Measurements from ENCODE around the gene MAN1C1.
"Not testable (repeated sequence)": the region's sequence is repeated elsewhere in the genome, so short reads cannot be mapped to it uniquely, and the experiment has no call there.

MAN1C1 gene

GRCh38 chr1:25623007-25623406 lies 6.4 kb downstream of the MAN1C1 start:
- no peak for DNase-seq

GRCh38 chr1:25623731-25624130 lies 7.1 kb downstream of the MAN1C1 start:
- no peak for DNase-seq
- in situ Hi-C loops (cut with HindIII; ENCODE audit: low pct_ligation_motif_present, low pct_unique_long_range_greater_than_20kb, low sequenced_read_pairs) = no loop called here

More at GRCh38 chr1:25623007-25623406, 6.4 kb downstream of the MAN1C1 start:
- in situ Hi-C loops (cut with HindIII; ENCODE audit: low pct_ligation_motif_present, low pct_unique_long_range_greater_than_20kb, low sequenced_read_pairs) = no loop called here

- DNase-seq = no peak
- in situ Hi-C loops (cut with HindIII; ENCODE audit: low pct_ligation_motif_present, low pct_unique_long_range_greater_than_20kb, low sequenced_read_pairs) = no loop called here
These were observed 7.6 kb downstream of the MAN1C1 start for GRCh38 chr1:25624156-25624555.

- in situ Hi-C loops (cut with HindIII; ENCODE audit: low pct_ligation_motif_present, low pct_unique_long_range_greater_than_20kb, low sequenced_read_pairs) = no loop called here
- DNase-seq = no peak
These were observed 8.0 kb downstream of the MAN1C1 start for GRCh38 chr1:25624604-25625003.

GRCh38 chr1:25626018-25626417 lies 9.4 kb downstream of the MAN1C1 start:
- no peak for DNase-seq

GRCh38 chr1:25628741-25629421 lies 12.3 kb downstream of the MAN1C1 start:
- in situ Hi-C loops (cut with HindIII; ENCODE audit: low pct_ligation_motif_present, low pct_unique_long_range_greater_than_20kb, low sequenced_read_pairs) = no loop called here
- DNase-seq = no peak

More at GRCh38 chr1:25626018-25626417, 9.4 kb downstream of the MAN1C1 start:
- in situ Hi-C loops (cut with HindIII; ENCODE audit: low pct_ligation_motif_present, low pct_unique_long_range_greater_than_20kb, low sequenced_read_pairs) = no loop called here

- in situ Hi-C loops (cut with HindIII; ENCODE audit: low pct_ligation_motif_present, low pct_unique_long_range_greater_than_20kb, low sequenced_read_pairs) = no loop called here
- DNase-seq = no peak
These were observed 13.2 kb downstream of the MAN1C1 start for GRCh38 chr1:25629836-25630235.

- in situ Hi-C loops (cut with HindIII; ENCODE audit: low pct_ligation_motif_present, low pct_unique_long_range_greater_than_20kb, low sequenced_read_pairs) = no loop called here
- DNase-seq = no peak
These were observed 15.3 kb downstream of the MAN1C1 start for GRCh38 chr1:25631750-25632485.

- in situ Hi-C loops (cut with HindIII; ENCODE audit: low pct_ligation_motif_present, low pct_unique_long_range_greater_than_20kb, low sequenced_read_pairs) = no loop called here
- no peak for DNase-seq
These were observed 17.5 kb downstream of the MAN1C1 start for GRCh38 chr1:25634066-25634465.

- in situ Hi-C loops (cut with HindIII; ENCODE audit: low pct_ligation_motif_present, low pct_unique_long_range_greater_than_20kb, low sequenced_read_pairs) = no loop called here
- no peak for DNase-seq
These were observed 18.3 kb downstream of the MAN1C1 start for GRCh38 chr1:25634896-25635295.

- in situ Hi-C loops (cut with HindIII; ENCODE audit: low pct_ligation_motif_present, low pct_unique_long_range_greater_than_20kb, low sequenced_read_pairs); DNase-seq: not testable (repeated sequence)
These were observed 19.6 kb downstream of the MAN1C1 start for GRCh38 chr1:25636141-25636540.

GRCh38 chr1:25640646-25641328 lies 24.2 kb downstream of the MAN1C1 start:
- in situ Hi-C loops (cut with HindIII; ENCODE audit: low pct_ligation_motif_present, low pct_unique_long_range_greater_than_20kb, low sequenced_read_pairs) = no loop called here
- DNase-seq = no peak

- in situ Hi-C loops (cut with HindIII; ENCODE audit: low pct_ligation_motif_present, low pct_unique_long_range_greater_than_20kb, low sequenced_read_pairs) = no loop called here
These were observed 24.7 kb downstream of the MAN1C1 start for GRCh38 chr1:25641329-25641725.

GRCh38 chr1:25641931-25642573 lies 25.5 kb downstream of the MAN1C1 start:
- in situ Hi-C loops (cut with HindIII; ENCODE audit: low pct_ligation_motif_present, low pct_unique_long_range_greater_than_20kb, low sequenced_read_pairs) = no loop called here

More at GRCh38 chr1:25641329-25641725, 24.7 kb downstream of the MAN1C1 start:
- DNase-seq = no peak

GRCh38 chr1:25642574-25643108 lies 26.1 kb downstream of the MAN1C1 start:
- no peak for DNase-seq
- in situ Hi-C loops (cut with HindIII; ENCODE audit: low pct_ligation_motif_present, low pct_unique_long_range_greater_than_20kb, low sequenced_read_pairs) = no loop called here

More at GRCh38 chr1:25641931-25642573, 25.5 kb downstream of the MAN1C1 start:
- DNase-seq = no peak

GRCh38 chr1:25643929-25644328 lies 27.3 kb downstream of the MAN1C1 start:
- no peak for DNase-seq
- in situ Hi-C loops (cut with HindIII; ENCODE audit: low pct_ligation_motif_present, low pct_unique_long_range_greater_than_20kb, low sequenced_read_pairs) = no loop called here

GRCh38 chr1:25644962-25645361 lies 28.4 kb downstream of the MAN1C1 start:
- in situ Hi-C loops (cut with HindIII; ENCODE audit: low pct_ligation_motif_present, low pct_unique_long_range_greater_than_20kb, low sequenced_read_pairs) = no loop called here
- DNase-seq = no peak

- in situ Hi-C loops (cut with HindIII; ENCODE audit: low pct_ligation_motif_present, low pct_unique_long_range_greater_than_20kb, low sequenced_read_pairs) = no loop called here
- DNase-seq = no peak
These were observed 29.2 kb downstream of the MAN1C1 start for GRCh38 chr1:25645637-25646400.
